Adrenal gland (tissue), 12 donors: ENCODE results near the gene TAF11L13. TPM values are rescaled to one million over a fixed set of nuclear protein-coding genes. Genes with fewer than 3 reads are reported as not detected.

ENCODE experiments used
- DNase-seq, 7 donors: peaks; one replicate each; pipeline ENCODE4 v3.0.0-alpha.2; 2019 to 2020
- H3K27ac ChIP-seq, 5 donors: fragments of 200-600 bp; sonication (generic) in 4 of 5; 1 replicate in 3 of 5; 2 replicates in 2 of 5; pipeline versions ENCODE4 v1.5.1 to v1.8.0; 2016 to 2020; ENCODE audit warnings: mild to moderate bottlenecking in 1 of 5
- H3K27me3 ChIP-seq: fragments of 200-600 bp; 2 replicates; pipeline ENCODE4 v1.8.0; 2021
- H3K36me3 ChIP-seq, 2 donors: fragments of 200-600 bp; replicated peaks in 1 of 2; 1 replicate in 1 of 2; 2 replicates in 1 of 2; pipeline versions ENCODE4 v1.5.1 to v1.8.0; 2018 to 2022
- H3K4me1 ChIP-seq, 2 donors: fragments of 200-600 bp; replicated peaks in 1 of 2; 1 replicate in 1 of 2; 2 replicates in 1 of 2; pipeline versions ENCODE4 v1.5.1 to v1.8.0; 2018 to 2021
- H3K4me3 ChIP-seq, 4 donors: fragments of 200-600 bp; sonication (generic) in 3 of 4; one replicate each; pipeline ENCODE4 v1.5.1; 2016 to 2018
- H3K9me3 ChIP-seq, 3 donors: fragments of 200-600 bp; sonication (generic) in 1 of 3; replicated peaks in 1 of 3; 1 replicate in 2 of 3; 2 replicates in 1 of 3; pipeline versions ENCODE4 v1.5.1 to v1.8.0; 2016 to 2021
- POLR2A ChIP-seq, 2 donors: fragments of 450-650 bp; IDR thresholded peaks; one replicate each; pipeline ENCODE4 v1.6.1; 2017; ENCODE audit warnings: antibody characterized with exemption in 2 of 2, mild to moderate bottlenecking in 2 of 2, moderate library complexity in 1 of 2
- WGBS, 4 donors: extraction: QIAGEN DNeasy Blood & Tissue Kit in 2 of 4; methylation state at CpG; one replicate each; pipeline versions ENCODE4 v1.1.5 to v1.1.7; 2013 to 2017; 5-methylcytosine and 5-hydroxymethylcytosine counted together
- intact Hi-C, 2 donors: fragments of 100-400 bp; cut with DNase I; formaldehyde crosslinking; loops; one replicate each; pipeline versions ENCODE4 v1.14.1 to v1.15.0; 2022 to 2023
- polyA plus RNA-seq, 3 donors: library from polyadenylated mRNA; stranded (reverse); fragments of 200-250 nt in 2 of 3; fragments of 350-450 nt in 1 of 3; fragmentation: Illumina TruSeq in 1 of 3; extraction: RNeasy Lipid Tissue Mini Kit (QIAGEN cat#74804) in 1 of 3; gene quantifications; one replicate each; pipeline ENCODE4 v1.2.3, GENCODE V29; 2013 to 2014
- small RNA-seq, 2 donors: library from RNA; depleted of rRNA; stranded (forward); fragments of <200 nt; gene quantifications; one replicate each; pipeline ENCODE3, GENCODE V24; 2016
- total RNA-seq, 9 donors: library from RNA; depleted of rRNA in 4 of 9; stranded (reverse); fragments of >200 nt in 4 of 9; fragments of 120-200 nt in 1 of 9; fragmentation: NEBNext Ultra II Directional in 1 of 9; extraction: Animal tissue kit (Norgen Biotek cat#: 25700) in 1 of 9; gene quantifications; one replicate each; pipeline versions ENCODE4 v1.1.0 to v1.2.4, GENCODE V29; 2013 to 2023
- TF ChIP-seq, protein P1 (sequence below), 6 experiments: fragments of 450-650 bp in 4 of 6; fragments of 200-600 bp in 2 of 6; sonication (generic) in 1 of 6; IDR thresholded peaks; 1 replicate in 5 of 6; 2 replicates in 1 of 6; pipeline versions ENCODE4 v1.5.1 to v1.8.0; 2016 to 2021; ENCODE audit warnings: antibody characterized with exemption in 6 of 6, mild to moderate bottlenecking in 2 of 6, moderate library complexity in 1 of 6
- donor health status: healthy with polysubstance abuse.
- donor health status: Bipolar disorder and iron deficiency.
- donor health status: DM: yes; HTN: yes; CAD: no.
- donor health status: DM: no; HTN: no; CAD: no.
- donor health status: DM: no; HTN: no; CAD: no.
- donor health status: DM: yes; HTN: yes; CAD: no.

Gene TAF11L13
- total and polyA plus RNA-seq, 12 donors, result not detected

DNA sequence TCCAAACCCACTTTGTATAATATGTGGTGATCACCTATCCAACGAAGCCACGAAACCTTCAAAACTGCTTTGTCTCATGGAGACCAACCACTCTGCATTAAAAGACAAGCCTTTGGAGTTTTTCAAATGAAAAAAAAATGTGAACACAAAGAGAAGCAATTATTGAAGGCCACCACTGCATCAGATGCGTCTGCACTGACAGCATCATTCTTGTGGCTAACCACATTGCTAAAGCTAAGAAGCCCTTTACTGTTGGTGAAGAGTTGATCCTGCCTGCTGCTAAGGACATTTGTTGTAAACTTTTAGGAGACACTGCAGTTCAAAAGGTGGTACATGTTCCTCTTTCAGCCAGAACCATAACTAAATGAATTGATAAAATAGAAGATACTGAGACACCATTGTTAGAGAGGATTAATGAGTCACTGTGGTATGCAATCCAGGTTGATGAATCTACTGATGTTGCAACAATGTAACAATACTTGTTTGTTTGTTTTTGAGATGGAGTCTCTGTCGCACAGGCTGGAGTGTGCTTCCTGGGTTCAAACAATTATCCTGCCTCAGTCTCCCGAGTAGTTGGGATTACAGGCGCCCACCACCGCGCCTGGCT, 47.8 kb downstream of the TAF11L13 start:
- TF ChIP-seq, protein P1, sequence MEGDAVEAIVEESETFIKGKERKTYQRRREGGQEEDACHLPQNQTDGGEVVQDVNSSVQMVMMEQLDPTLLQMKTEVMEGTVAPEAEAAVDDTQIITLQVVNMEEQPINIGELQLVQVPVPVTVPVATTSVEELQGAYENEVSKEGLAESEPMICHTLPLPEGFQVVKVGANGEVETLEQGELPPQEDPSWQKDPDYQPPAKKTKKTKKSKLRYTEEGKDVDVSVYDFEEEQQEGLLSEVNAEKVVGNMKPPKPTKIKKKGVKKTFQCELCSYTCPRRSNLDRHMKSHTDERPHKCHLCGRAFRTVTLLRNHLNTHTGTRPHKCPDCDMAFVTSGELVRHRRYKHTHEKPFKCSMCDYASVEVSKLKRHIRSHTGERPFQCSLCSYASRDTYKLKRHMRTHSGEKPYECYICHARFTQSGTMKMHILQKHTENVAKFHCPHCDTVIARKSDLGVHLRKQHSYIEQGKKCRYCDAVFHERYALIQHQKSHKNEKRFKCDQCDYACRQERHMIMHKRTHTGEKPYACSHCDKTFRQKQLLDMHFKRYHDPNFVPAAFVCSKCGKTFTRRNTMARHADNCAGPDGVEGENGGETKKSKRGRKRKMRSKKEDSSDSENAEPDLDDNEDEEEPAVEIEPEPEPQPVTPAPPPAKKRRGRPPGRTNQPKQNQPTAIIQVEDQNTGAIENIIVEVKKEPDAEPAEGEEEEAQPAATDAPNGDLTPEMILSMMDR (IDR thresholded peaks at IDR 0.05), result no peak
- H3K27ac ChIP-seq, result no peak overlapping the region
- H3K4me1 ChIP-seq, result no peaks in the 10 kb centered on the region
- DNase-seq, result no peak
- no peaks in the 10 kb centered on the region for H3K9me3 ChIP-seq
- H3K36me3 ChIP-seq, result no peaks in the 10 kb centered on the region
- no peak overlapping the region for H3K4me3 ChIP-seq
- intact Hi-C loops, result no loop called here
- H3K27me3 ChIP-seq, result no peaks in the 10 kb centered on the region
- 82 to 92% (median 89%) methylated on average over 8 of the region's 8 CpGs for WGBS, 4 donors

DNA sequence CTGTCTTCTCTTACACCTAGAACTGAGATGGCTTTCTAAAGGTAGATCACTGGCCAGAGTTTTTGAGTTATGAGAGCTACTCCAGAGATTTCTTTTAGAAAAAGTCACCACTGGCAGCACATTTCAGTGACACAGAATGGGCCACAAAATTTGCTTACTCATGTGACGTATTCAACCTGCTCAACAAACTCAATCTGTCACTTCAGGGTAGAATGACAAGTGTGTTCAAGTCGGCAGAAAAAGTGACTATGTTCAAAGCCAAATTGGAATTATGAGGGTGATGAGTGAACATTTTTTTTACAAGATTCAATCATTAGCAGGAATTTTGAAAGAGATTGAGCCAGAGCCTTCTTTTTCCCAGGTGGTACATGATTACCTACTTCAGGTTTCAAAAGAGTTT, 48.8 kb downstream of the TAF11L13 start:
- no peak for DNase-seq
- Histone ChIP-seq H3K27ac (no peak overlapping the region), H3K4me3 (no peak overlapping the region), H3K9me3 (no peaks in the 10 kb centered on the region), H3K36me3 (no peaks in the 10 kb centered on the region), H3K27me3 (no peaks in the 10 kb centered on the region), H3K4me1 (no peaks in the 10 kb centered on the region)
- 61 to 75% (median 68%) methylated on average over 2 of the region's 2 CpGs for WGBS, 4 donors
- intact Hi-C loops, result no loop called here
- TF ChIP-seq, protein P1 (IDR thresholded peaks at IDR 0.05), result no peak
- no peak for TF ChIP-seq POLR2A (IDR thresholded peaks at IDR 0.05)

Small RNAs within 50 kb of the gene (small RNA-seq; reads per million reads assigned to genes)
- gene AC233724.1 (0 reads per million in 2 donors), gene AC233724.12 (0 reads per million in 2 donors), gene AC233724.2 (0 reads per million in 2 donors), gene AC233724.3 (0 reads per million in 2 donors), gene AC233724.4 (0 reads per million in 2 donors), gene AC233724.6 (0 reads per million in 2 donors), gene AC233724.7 (0 reads per million in 2 donors)

Other genes with a start within 250 kb of the TAF11L13 start
- gene TAF11L2, start 133.9 kb upstream of the TAF11L13 start, total RNA-seq, result not detected
- not detected for gene TAF11L2, start 133.9 kb upstream of the TAF11L13 start, polyA plus RNA-seq
- not detected for gene TAF11L3, start 113.7 kb upstream of the TAF11L13 start, total RNA-seq
- not detected for gene TAF11L3, start 113.7 kb upstream of the TAF11L13 start, polyA plus RNA-seq
- not detected for gene TAF11L4, start 110.3 kb upstream of the TAF11L13 start, total RNA-seq
- gene TAF11L4, start 110.3 kb upstream of the TAF11L13 start, polyA plus RNA-seq, result not detected
- not detected for gene TAF11L5, start 106.9 kb upstream of the TAF11L13 start, total RNA-seq
- gene TAF11L5, start 106.9 kb upstream of the TAF11L13 start, polyA plus RNA-seq, result not detected
- not detected for gene TAF11L6, start 103.4 kb upstream of the TAF11L13 start, total RNA-seq
- not detected for gene TAF11L6, start 103.4 kb upstream of the TAF11L13 start, polyA plus RNA-seq
- gene TAF11L7, start 46.3 kb upstream of the TAF11L13 start, total RNA-seq, result not detected
- not detected for gene TAF11L7, start 46.3 kb upstream of the TAF11L13 start, polyA plus RNA-seq
- gene TAF11L8, start 41.1 kb upstream of the TAF11L13 start, total RNA-seq, result not detected
- gene TAF11L8, start 41.1 kb upstream of the TAF11L13 start, polyA plus RNA-seq, result not detected
- gene TAF11L9, start 37.7 kb upstream of the TAF11L13 start, total RNA-seq, result not detected
- not detected for gene TAF11L9, start 37.7 kb upstream of the TAF11L13 start, polyA plus RNA-seq
- not detected for gene TAF11L10, start 34.3 kb upstream of the TAF11L13 start, total RNA-seq
- gene TAF11L10, start 34.3 kb upstream of the TAF11L13 start, polyA plus RNA-seq, result not detected
- gene TAF11L11, start 27.9 kb upstream of the TAF11L13 start, total RNA-seq, result not detected
- not detected for gene TAF11L11, start 27.9 kb upstream of the TAF11L13 start, polyA plus RNA-seq
- not detected for gene TAF11L12, start 21.7 kb upstream of the TAF11L13 start, total RNA-seq
- gene TAF11L12, start 21.7 kb upstream of the TAF11L13 start, polyA plus RNA-seq, result not detected
- gene TAF11L14, start 2.4 kb downstream of the TAF11L13 start, total RNA-seq, result not detected
- not detected for gene TAF11L14, start 2.4 kb downstream of the TAF11L13 start, polyA plus RNA-seq